GM18519 (cell line): ENCODE data around the gene CWF19L2.
"Not testable (repeated sequence)": the region's sequence is repeated elsewhere in the genome, so short reads cannot be mapped to it uniquely, and the experiment has no call there.

Experiments used
- ATAC-seq: cut with Tn5 transposase; IDR thresholded peaks from one replicate; pipeline ENCODE4 v1.9.1; 2021; ENCODE audit warnings: mild to moderate bottlenecking, moderate library complexity; ENCODE audit not compliant: unreplicated experiment, low FRiP score

The CWF19L2 gene

DNA sequence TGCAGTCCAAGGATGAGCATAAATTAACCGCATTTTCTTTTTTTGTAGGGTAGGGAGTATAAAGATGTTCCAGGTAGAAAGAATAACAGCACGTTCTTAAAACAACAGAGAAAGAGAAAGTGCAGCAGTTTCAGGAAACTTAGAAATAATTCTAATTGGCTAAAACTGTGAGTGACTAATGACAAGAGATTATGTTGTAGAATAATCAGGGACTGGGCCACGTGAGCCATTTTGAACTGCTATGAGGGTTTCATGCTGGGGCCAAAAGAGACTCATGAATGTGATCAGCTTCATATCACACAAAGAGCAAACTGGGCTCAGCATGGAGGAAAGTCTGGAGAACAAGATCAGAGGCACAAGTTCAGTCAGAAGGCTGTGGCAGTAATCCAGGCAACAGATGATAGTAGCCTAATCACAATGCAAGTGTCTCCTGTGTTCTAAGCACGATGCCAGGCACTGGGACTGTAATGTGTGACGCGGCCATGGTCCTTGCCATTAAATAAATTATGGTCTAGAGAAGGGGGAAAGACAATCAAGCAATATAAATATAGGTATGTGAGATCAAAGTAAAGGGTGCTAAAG lies 17.9 kb downstream of the CWF19L2 start:
- ATAC-seq, result no peak

DNA sequence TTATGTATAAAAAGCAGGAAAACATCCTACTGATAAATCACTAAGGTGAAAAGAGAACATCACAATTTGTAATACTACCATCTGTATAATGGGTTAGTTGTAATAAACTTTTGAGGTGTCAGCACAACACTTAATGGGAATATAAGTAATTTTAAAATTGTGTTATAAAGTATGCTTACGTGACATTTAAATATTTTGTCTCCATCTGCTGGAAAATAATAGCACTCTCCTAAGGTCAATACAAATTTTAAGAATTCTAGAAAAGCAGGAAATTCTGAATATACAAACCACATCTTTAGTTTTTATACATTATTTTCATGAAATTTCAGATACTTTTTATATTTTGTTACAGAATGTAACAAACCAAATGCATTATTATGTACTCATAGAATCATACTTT lies 19.5 kb downstream of the CWF19L2 start:
- ATAC-seq, result no peak

DNA sequence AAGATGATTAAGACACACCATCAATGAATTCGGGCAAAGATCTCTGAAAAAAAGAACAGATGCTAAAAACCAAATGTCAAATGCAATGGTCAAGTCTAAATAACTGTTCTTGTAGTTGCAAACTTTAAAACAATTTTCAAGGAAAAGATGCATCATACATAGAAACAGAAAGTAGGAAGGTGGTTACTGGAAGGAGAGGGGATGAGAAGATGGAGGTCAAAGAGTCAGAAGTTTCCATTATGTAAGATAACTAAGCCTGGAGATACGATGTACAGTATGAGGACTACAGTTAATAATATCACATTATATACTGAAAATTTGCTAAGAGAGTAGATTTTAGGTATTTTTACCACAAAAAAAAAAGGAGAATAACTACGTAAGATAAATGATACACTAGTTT lies 27.1 kb downstream of the CWF19L2 start:
- ATAC-seq, result no peak

DNA sequence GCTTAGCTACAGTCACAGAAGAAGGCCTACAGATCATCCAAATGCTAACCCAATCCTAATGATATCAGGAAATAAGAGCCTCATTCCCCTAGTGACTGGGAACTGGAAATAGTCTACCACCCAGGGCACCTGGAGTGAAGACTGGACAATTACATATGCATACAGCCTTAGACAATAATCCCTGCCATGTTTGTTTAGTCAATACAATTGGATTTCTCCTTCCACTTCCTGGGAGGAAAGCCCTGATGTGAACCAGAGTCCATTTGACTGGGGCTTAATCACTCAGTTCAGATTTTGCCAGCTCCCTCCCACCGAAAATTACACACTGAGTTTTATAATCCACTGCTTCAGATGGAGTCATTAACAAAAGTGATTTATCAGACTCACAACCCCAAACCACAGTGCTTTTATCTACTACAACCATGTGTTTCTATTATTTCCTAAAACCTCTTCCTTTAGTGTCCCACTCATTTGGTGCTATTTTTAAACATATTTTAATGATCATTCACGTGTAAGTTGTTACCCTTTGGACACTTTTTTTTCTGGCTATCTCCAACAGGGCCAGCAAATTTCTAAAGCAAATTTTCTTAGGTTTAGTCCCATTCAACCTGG lies 29.9 kb downstream of the CWF19L2 start:
- no peak for ATAC-seq

DNA sequence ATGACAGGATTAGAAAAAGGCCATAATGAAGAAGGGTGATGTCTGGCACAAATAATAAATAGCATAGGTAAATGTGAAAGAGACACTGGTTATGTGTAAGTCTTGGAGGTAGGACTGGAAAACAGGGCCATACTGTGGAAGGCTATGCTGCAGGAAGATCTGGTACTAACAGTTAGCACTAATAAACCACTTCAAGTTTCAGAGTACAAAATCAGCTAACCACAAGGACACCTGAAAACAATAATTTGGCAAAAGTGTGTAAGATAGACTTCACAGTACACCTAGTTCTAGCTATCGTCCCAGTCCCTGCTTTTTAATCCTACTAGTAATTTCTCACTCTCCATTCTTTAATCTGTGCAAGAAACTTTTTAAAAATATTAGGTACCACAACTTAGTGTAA lies 44.3 kb downstream of the CWF19L2 start:
- ATAC-seq, result no peak

DNA sequence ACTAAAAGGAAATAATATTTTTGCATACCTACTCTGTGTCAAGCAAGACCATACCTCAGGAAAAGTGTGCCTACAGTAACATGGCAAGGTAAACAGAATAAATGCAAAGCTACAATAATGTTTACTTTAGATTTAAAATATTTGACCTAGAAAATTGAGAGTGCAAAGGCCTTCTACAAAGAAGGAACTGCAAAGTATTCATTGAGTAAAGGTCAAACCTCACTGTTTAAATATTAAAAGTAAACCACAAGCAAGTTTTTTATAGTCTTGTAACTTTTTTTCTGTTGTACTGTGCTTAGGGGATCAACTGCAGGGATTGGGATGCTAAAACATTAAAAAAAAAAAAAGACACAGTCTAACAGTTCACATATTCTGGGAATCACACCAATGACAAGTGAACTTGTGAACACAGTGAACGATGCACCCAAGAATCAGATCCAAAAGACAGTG lies 48.8 kb downstream of the CWF19L2 start:
- ATAC-seq, result no peak

DNA sequence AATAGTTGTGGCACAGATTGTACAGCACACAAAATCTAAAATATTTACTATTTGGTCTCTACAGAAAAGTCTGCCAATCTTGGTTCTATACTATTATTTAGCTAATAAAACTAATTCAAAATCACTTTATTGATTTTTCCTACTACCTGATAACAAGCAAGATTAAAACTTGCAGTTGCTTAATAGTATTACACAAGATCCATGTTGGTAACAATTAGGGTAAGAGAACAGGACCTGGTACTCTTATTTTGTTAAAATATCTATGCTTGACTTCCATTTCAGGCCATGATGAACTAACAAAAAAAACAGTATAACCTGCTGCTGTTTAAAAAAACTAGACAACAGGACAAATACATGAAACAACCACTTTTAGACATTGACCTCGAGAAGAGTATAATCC lies 52.4 kb downstream of the CWF19L2 start:
- ATAC-seq, result no peak

DNA sequence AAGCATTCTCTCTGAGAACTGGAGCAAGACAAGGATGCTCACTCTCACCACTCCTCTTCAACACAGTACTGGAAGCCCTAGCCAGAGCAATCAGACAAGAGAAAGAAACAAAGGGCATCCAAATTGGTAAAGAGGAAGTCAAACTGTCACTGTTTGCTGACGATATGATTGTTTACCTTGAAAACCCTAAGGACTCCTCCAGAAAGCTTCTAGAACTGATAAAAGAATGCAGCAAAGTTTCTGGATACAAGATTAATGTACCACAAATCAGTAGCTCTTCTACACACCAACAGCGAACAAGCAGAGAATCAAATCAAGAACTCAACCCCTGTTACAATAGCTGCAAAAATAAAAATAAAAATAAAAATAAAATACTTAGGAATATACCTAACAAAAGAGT lies 56.5 kb downstream of the CWF19L2 start:
- ATAC-seq, result not testable (repeated sequence)

DNA sequence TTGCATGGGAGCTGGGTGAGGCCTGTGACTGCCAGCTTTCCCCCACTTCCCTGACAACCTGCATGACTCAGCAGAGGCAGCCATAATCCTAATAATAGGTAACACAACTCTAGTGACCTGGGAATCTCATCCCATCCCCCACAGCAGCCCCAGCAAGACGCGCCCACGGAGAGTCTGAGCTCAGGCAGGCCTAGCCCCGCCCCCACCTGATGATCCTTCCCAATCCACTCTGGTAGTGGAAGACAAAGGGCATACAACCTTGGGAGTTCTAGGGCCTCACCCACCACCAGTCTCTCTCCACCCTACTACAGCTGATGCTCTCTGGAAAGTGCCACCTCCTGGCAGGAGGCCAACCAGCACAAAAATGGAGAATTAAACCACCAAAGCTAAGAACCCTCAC lies 60.3 kb downstream of the CWF19L2 start:
- ATAC-seq, result no peak

DNA sequence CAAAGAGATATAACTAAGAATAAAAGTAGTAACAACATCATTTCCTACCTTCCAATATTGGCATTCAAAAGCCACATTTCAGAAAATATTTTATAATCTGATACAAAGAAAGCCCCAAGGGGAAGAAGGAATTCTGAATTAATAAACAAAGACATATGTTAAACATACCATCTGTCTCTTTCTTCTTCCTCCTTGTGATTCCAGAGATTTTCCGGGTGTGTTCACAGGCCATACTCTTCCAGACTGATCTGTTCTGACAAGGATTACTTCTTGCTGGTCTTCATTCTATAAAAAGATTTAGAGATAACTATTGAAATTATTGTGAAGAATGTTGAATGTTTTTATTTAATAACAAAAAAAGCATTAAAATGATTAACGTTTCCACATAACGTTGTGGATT lies 65.0 kb downstream of the CWF19L2 start:
- no peak for ATAC-seq

DNA sequence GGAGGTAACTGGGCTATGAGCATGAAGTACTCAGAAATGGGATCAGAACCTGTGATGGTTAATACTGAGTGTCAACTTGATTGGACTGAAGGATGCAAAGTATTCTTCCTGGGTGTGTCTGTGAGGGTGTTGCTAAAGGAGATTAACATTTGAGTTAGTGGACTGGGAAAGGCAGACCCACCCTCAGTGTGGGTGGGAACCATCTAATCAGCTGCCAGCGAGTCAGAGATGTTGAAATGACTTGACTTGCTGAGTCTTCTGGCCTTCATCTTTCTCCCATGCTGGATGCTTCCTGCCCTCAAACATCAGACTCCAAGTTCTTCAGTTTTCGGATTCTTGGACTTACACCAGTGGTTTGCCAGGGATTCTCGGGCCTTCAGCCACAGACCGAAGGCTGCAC lies 66.9 kb downstream of the CWF19L2 start:
- ATAC-seq, result not testable (repeated sequence)

DNA sequence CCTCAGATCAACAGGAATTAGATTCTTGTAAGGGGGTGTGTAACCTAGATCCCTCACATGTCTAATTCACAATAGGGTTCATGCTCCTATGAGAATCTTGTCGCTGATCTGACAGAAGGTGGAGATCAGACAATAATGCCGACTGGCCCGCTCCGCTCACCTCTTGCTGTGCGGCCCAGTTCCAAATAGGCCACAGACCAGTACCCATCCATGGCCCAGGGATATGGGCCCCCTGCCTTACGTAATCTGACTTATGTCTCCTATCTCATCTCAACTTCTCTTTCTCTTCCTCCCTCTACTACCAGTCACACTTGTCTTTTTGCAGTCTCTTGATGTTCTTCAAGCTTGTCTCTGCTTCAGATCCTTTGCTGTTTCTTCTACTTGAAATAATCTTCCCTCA lies 70.0 kb downstream of the CWF19L2 start:
- no peak for ATAC-seq

DNA sequence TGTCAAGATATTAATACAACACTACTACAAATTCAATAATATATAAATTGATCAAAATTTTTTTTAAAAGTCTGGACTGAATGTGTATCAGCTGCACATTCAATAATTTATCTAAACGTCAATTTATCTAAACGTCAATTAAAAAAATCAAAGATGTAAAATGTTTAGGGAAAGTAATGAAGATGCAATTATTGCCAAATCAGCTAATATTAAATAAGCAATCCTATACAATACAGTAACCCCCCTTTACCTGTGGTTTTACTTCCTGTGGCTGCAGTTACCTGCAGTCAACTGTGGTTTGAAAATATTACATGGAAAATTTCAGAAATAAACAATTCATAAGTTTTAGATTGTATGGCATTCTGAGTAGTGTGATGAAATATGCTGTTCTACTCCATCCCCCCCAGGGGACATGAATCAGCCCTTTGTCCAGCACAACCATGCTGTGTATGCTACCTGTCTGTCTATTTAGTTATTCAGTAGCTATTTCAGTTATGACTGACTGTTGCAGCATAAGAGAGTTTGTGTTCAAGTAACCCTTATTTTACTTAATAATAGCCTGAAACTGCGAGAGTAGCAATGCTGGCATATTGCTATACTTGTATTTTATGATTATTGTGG lies 72.2 kb downstream of the CWF19L2 start:
- no peak for ATAC-seq

DNA sequence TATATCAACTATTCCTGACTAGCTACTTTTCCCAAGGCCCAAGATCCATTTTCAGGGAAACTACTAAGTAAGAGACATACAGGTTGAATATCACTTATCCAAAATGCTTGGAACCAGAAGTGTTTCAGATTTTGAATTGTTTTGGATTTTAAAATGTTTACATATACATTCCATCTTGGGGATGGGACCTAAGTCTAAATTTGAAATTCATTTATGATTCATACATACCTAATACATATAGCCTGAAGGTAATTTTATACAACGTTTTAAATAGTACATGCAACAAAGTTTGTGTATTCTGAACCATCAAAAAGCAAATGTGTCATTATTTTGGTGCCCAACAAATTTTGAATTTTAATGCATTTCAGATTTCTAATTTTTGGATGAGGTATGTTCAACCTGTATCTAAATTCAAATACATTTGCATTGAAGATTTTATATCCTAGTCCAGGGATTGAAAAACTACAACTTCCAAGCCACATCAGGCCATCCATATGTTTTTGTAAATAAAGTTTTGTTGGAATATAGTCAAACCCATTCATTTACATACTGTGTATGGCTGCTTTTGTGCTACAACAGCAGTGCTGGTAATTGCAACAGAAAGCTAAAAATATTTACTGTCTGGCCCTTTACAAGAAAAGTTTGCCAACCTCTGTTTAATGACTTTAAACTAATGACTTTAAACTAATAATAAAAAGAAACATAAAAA lies 73.3 kb downstream of the CWF19L2 start:
- ATAC-seq, result no peak

DNA sequence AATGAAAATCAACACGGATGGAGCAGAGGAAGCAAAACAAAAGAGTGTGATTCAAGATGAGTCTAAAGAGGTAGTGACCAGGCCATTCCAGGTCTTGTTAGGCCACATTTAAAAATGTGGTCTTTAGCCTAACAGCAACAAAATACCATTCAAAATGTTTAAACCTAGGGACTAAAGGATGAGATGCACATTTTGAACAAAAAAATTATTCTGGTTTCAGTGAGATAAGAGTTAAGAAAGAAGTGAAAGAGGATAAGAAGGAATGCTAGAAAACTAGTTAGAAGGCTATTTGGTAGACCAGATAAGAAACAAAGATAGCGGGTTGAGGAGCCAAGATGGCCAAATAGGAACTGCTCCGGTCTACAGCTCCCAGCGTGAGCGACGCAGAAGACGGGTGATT lies 85.2 kb downstream of the CWF19L2 start:
- no peak for ATAC-seq

DNA sequence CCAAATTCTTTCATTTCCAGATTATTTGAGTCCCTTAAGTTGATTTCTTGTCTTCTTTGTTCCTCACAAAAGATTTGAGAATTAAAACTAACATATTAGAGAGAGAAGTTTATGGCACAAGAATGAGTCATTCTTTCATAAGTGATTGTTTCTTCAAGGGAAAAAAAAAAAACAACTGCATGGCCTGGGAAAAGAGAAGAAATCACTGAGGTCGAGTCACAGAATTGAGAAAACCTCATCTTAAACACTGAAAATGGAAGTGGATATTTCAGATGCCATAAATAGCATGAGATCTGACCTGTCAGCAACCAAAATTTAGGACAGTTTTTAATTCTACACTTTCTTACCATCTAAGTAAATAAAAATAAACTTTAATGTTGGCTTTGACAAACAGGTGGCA lies 87.2 kb downstream of the CWF19L2 start:
- ATAC-seq, result no peak

DNA sequence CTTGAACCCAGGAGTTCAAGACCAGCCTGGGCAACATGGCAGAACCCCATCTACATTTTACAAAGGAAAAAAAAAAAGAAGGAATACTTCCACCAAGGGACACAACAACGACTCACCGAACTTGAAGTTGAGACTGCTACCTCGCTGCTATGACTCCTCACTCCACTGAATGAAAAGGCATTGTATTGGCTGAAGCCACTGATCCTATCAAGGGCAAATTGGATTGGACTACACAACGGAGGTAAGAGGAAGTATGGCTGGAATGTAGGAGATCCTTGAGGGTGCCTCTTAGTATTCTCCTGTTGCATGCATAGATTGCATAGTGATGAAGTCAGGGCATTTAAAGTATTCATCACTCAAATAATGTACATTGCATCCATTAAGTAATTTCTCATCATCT lies 97.9 kb downstream of the CWF19L2 start:
- ATAC-seq, result no peak

DNA sequence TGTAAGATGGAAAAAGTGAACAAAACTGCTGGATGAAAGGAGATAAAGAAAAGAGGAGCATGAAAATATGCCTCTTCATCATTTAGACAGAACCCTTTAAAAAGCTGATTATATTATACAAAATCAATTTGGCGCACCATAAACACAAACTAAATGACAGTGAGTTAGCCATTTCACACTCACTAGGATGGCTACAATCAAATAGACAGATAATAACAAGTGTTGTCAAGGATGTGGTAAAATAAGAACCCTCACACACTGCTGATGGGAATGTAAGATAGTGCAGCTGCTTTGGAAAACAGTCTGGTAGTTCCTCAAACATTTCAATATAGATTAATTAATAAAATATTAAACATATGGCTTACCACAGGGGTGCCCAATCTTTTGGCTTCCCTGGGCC lies 99.7 kb downstream of the CWF19L2 start:
- no peak for ATAC-seq

DNA sequence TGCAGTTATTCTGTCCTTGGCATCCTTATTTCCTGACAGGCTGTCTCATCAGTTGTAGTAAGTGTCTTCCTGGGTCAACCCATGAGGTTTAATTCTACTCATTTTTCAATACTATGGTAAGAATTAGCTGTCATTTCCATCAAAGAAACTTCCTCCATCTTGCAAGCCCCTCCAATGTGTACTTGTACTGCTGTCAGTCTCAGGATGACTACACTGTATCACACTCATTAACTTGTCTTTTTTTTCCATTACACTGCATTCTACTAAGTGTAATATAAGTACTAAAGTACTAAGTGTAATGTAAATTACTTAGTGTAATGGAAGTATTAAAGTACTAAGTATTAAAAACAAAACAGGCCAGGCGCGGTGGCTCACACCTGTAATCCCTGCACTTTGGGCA lies 102.8 kb downstream of the CWF19L2 start:
- ATAC-seq, result no peak

DNA sequence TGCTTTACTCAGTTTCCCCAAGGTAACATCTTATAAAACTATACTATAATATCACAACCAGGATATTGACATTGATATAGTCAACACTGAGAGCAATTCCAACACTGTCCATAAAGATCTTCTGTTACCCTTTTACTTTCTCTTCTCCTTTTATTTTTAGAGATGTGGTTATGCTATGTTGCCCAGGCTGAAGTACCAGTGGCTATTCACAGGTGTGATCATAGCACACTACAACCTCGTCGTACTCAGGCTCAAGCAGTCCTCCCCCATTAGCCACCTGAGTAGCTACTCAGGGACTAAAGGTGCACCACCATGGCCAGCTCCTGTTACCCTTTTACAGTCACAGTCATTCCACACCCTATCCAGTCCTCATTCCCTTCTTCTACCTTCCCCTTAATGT lies 119.7 kb downstream of the CWF19L2 start:
- ATAC-seq, result peak; percentile 79

DNA sequence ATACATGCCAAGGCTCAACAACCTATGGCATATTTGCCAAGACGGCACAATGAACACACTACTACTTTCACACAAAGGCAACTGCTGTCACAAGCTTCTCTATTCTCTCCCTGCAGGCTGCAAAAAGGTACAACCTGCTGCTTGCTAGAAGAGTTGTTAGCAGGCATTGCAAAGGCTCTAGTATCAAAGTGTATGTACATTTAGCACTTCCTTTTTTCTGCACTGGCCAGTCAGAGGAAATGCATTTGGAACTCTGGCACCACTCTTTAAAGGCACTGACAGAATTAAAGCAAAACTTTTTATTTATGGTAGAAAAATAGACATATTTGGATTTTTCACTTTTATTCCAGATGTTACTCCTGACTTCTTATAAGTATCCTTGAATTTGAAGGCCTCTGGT lies 125.9 kb downstream of the CWF19L2 start:
- ATAC-seq, result no peak

DNA sequence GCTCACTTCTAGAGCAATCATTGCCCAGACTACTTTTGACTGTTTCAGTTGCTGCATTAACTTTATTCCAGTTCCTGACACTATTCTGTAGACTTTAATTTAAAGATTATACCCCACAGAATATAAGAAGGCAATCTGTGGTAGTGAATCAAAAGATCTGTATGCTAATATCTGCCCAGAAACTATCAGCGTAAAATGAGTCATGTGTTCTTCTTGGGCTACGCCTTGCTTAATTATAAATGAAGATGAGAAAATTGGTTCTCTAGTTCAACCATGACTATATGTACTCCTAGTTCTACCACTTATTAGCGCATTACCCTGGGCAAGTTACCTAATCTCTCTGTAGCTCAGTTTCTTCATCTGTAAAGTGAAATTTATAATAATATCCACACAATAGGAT lies 128.5 kb downstream of the CWF19L2 start:
- no peak for ATAC-seq
